Measurements from ENCODE around the gene CDK16. TPM values are rescaled to one million over a fixed set of nuclear protein-coding genes. Genes with fewer than 3 reads are reported as not detected.

The CDK16 gene
- total and polyA plus RNA-seq, 2 donors (not counting 1 experiment from before 2014, with no cell fraction given) = 68.2 to 92.9 TPM

GRCh38 chrX:47206316-47206715 is 12.2 kb upstream of the CDK16 start:
- ChIA-PET POLR2A (no interaction called here), CTCF (no interaction called here)
- TF ChIP-seq CTCF (IDR thresholded peaks at IDR 0.05) (no peak), EZH2 (IDR thresholded peaks at IDR 0.05; ENCODE audit: borderline replicate concordance, insufficient read depth, low read depth, low read length, poor library complexity, severe bottlenecking) (no peak)
- Mint-ChIP-seq H3K4me3 (no peak overlapping the region), H3K9me3 (ENCODE audit: insufficient read depth) (no peaks in the 10 kb centered on the region), H3K4me1 (no peaks in the 10 kb centered on the region), H3K27ac (peak overlapping the region; percentile 32), H3K27me3 (no peaks in the 10 kb centered on the region)
- no peaks in the 10 kb centered on the region for H3K9me3 ChIP-seq (ENCODE audit: control extremely low read depth in 1 of 3, control insufficient read depth in 2 of 3, insufficient read depth in 1 of 3, low read length in 2 of 3)
- H3K27me3 ChIP-seq (replicated peaks in 1 of 4; ENCODE audit: control extremely low read depth in 1 of 4, control insufficient read depth in 3 of 4, insufficient read depth in 4 of 4, low read length in 3 of 4) = no peaks in the 10 kb centered on the region
- intact Hi-C loops (cut with micrococcal nuclease) = no loop called here
- no CpG with 5 or more reads among the region's 3 CpGs for WGBS (ENCODE audit: insufficient coverage)
- no peak overlapping the region for H3K4me3 ChIP-seq (ENCODE audit: control extremely low read depth in 1 of 5, extremely low read depth in 1 of 5, insufficient read depth in 1 of 5, low read depth in 2 of 5, low read length in 4 of 5)
- H3K27ac ChIP-seq (ENCODE audit: low read length in 2 of 2) = no peak overlapping the region
- H3K4me2 ChIP-seq (replicated peaks; ENCODE audit: low read depth, low read length, poor library complexity, severe bottlenecking) = no peak overlapping the region
- no peaks in the 10 kb centered on the region for H3K79me2 ChIP-seq (ENCODE audit: control insufficient read depth, insufficient read depth, low read length)
- H4K20me1 ChIP-seq (ENCODE audit: control insufficient read depth, insufficient read depth, low read length, poor library complexity, severe bottlenecking) = peaks cover 7% of the 10 kb centered on the region
- no peak overlapping the region for H3K9ac ChIP-seq (ENCODE audit: low read length)
- DNase-seq (no peak), ATAC-seq (ENCODE audit: low read depth) (no peak)
- H3K36me3 ChIP-seq (replicated peaks in 1 of 2; ENCODE audit: control extremely low read depth in 1 of 2, control insufficient read depth in 1 of 2, extremely low read depth in 1 of 2, insufficient read depth in 2 of 2, low read length in 1 of 2) = peaks cover 0 to 53% of the 10 kb centered on the region in 2 experiments
- H2AFZ ChIP-seq (ENCODE audit: insufficient read depth, low read depth, low read length, poor library complexity, severe bottlenecking) = no peak overlapping the region
- H3K4me1 ChIP-seq (ENCODE audit: control insufficient read depth in 2 of 2, insufficient read depth in 2 of 2, low read length in 2 of 2) = no peaks in the 10 kb centered on the region

GRCh38 chrX:47208108-47208507 is 10.4 kb upstream of the CDK16 start:
- no peak overlapping the region for H3K4me2 ChIP-seq (replicated peaks; ENCODE audit: low read depth, low read length, poor library complexity, severe bottlenecking)
- Mint-ChIP-seq H3K9me3 (ENCODE audit: insufficient read depth) (no peaks in the 10 kb centered on the region), H3K27ac (no peak overlapping the region), H3K4me1 (no peaks in the 10 kb centered on the region), H3K4me3 (no peak overlapping the region), H3K27me3 (no peaks in the 10 kb centered on the region)
- no peaks in the 10 kb centered on the region for H3K27me3 ChIP-seq (replicated peaks in 1 of 4; ENCODE audit: control extremely low read depth in 1 of 4, control insufficient read depth in 3 of 4, insufficient read depth in 4 of 4, low read length in 3 of 4)
- ATAC-seq (ENCODE audit: low read depth) = no peak
- H3K9me3 ChIP-seq (ENCODE audit: control extremely low read depth in 1 of 3, control insufficient read depth in 2 of 3, insufficient read depth in 1 of 3, low read length in 2 of 3) = no peaks in the 10 kb centered on the region
- no peak overlapping the region for H3K27ac ChIP-seq (ENCODE audit: low read length in 2 of 2)
- intact Hi-C loops (cut with micrococcal nuclease) = no loop called here
- no peak overlapping the region for H2AFZ ChIP-seq (ENCODE audit: insufficient read depth, low read depth, low read length, poor library complexity, severe bottlenecking)
- POLR2A ChIA-PET = no interaction called here
- DNase-seq = no peak
- TF ChIP-seq CTCF (IDR thresholded peaks at IDR 0.05) (no peak), EZH2 (IDR thresholded peaks at IDR 0.05; ENCODE audit: borderline replicate concordance, insufficient read depth, low read depth, low read length, poor library complexity, severe bottlenecking) (no peak)
- no peaks in the 10 kb centered on the region for H3K4me1 ChIP-seq (ENCODE audit: control insufficient read depth in 2 of 2, insufficient read depth in 2 of 2, low read length in 2 of 2)
- CTCF ChIA-PET = interaction anchor here (1.3 kb wide), 1 partner anchor 175 kb away, joined by 4 read pairs; no protein-coding TSS in a partner anchor
- no peak overlapping the region for H3K4me3 ChIP-seq (ENCODE audit: control extremely low read depth in 1 of 5, extremely low read depth in 1 of 5, insufficient read depth in 1 of 5, low read depth in 2 of 5, low read length in 4 of 5)
- H3K79me2 ChIP-seq (ENCODE audit: control insufficient read depth, insufficient read depth, low read length) = no peaks in the 10 kb centered on the region
- H3K9ac ChIP-seq (ENCODE audit: low read length) = no peak overlapping the region
- H3K36me3 ChIP-seq (replicated peaks in 1 of 2; ENCODE audit: control extremely low read depth in 1 of 2, control insufficient read depth in 1 of 2, extremely low read depth in 1 of 2, insufficient read depth in 2 of 2, low read length in 1 of 2) = peaks cover 0 to 50% of the 10 kb centered on the region in 2 experiments
- no CpG with 5 or more reads among the region's 12 CpGs for WGBS (ENCODE audit: insufficient coverage)
- H4K20me1 ChIP-seq (ENCODE audit: control insufficient read depth, insufficient read depth, low read length, poor library complexity, severe bottlenecking) = peaks cover 6% of the 10 kb centered on the region

Measured in B cell (primary cell).